Esophagus muscularis mucosa (tissue), 4 donors: ENCODE data around the gene OOSP1.

Source experiments
- CTCF ChIP-seq, 3 experiments: fragments of 200-600 bp in 2 of 3; fragments of 450-650 bp in 1 of 3; sonication (generic) in 2 of 3; IDR thresholded peaks; one replicate each; pipeline ENCODE4 v1.5.1; 2017 to 2019; ENCODE audit warnings: antibody characterized with exemption in 3 of 3, mild to moderate bottlenecking in 2 of 3, moderate library complexity in 1 of 3
- EP300 ChIP-seq: sonication (generic); formaldehyde crosslinking; IDR thresholded peaks from one replicate; pipeline ENCODE4 v1.6.1; 2017; ENCODE audit warnings: antibody characterized with exemption
- POLR2A ChIP-seq: fragments of 450-650 bp; IDR thresholded peaks from one replicate; pipeline ENCODE4 v1.6.1; 2017; ENCODE audit warnings: antibody characterized with exemption, moderate library complexity, mild to moderate bottlenecking, low read depth

- TF ChIP-seq CTCF (IDR thresholded peaks at IDR 0.05) = no peak
- no peak for TF ChIP-seq POLR2A
- TF ChIP-seq EP300 = no peak
Observed at GRCh38 chr11:59954219-59954847, 16.1 kb downstream of the OOSP1 start.
